ENCODE data around the gene FHL1. TPM values are rescaled to one million over a fixed set of nuclear protein-coding genes. Genes with fewer than 3 reads are reported as not detected.

FHL1 gene
- total and polyA plus RNA-seq, 9 donors: 62.0 to 508 (median 98.5) TPM

DNA sequence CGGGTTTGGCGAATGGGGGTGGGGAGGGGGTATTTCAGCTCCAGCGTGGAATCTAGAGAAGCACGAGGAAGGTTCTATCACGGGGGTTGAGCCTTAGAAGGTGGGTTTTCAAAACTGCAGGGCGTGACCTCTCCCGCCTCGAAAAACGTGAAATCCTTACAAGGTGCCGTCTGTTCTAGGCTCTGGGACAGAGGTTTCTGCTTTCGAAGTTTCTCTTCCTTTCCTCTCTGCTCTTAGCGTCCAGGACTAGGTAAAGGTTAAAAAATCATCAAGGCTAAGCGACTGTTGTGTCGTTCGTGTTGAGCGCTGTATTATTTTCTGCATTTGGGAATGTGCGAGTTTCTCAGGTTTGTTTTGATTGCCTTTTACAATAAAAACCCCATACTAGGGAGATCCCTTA, 1.1 kb downstream of the FHL1 start:
- no peaks in the 10 kb centered on the region for H3K36me3 ChIP-seq
- TF ChIP-seq POLR2A (IDR thresholded peaks at IDR 0.05) (no peak), EP300 (IDR thresholded peaks at IDR 0.05) (no peak)
- TF ChIP-seq, protein P1, sequence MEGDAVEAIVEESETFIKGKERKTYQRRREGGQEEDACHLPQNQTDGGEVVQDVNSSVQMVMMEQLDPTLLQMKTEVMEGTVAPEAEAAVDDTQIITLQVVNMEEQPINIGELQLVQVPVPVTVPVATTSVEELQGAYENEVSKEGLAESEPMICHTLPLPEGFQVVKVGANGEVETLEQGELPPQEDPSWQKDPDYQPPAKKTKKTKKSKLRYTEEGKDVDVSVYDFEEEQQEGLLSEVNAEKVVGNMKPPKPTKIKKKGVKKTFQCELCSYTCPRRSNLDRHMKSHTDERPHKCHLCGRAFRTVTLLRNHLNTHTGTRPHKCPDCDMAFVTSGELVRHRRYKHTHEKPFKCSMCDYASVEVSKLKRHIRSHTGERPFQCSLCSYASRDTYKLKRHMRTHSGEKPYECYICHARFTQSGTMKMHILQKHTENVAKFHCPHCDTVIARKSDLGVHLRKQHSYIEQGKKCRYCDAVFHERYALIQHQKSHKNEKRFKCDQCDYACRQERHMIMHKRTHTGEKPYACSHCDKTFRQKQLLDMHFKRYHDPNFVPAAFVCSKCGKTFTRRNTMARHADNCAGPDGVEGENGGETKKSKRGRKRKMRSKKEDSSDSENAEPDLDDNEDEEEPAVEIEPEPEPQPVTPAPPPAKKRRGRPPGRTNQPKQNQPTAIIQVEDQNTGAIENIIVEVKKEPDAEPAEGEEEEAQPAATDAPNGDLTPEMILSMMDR (IDR thresholded peaks at IDR 0.05): no peak
- peak overlapping the region; percentile 66 for H3K4me3 ChIP-seq
- no peaks in the 10 kb centered on the region for H3K27me3 ChIP-seq
- intact Hi-C loops (cut with DNase I): no loop called here
- H3K4me1 ChIP-seq (ENCODE audit: insufficient read depth): peaks cover 2% of the 10 kb centered on the region
- no peaks in the 10 kb centered on the region for H3K9me3 ChIP-seq
- WGBS, 3 donors: 25 to 40% (median 36%) methylated on average over 17 of the region's 17 CpGs
- peak overlapping the region in 1 of 2 donors; percentile 27 for H3K27ac ChIP-seq
- no peak for DNase-seq

DNA sequence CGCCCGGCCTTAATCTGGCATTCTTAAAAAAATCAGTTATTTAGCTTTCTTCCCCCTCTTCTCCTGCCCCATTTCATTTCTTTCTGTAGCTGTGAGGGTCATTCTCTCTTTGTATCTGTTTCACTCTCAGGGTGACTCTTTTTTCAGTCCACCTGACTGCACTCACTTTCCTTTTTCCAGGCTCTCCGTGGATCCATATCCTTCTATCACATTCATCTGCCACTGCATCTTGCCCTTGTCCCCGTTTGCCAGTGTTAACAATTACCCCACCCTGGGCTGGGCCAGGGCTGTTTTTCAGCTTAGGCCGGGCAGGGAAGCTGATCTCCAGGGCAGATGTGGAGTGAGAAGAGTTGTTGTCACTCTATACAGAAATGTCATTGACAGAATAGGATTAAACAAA, 7.7 kb downstream of the FHL1 start:
- no peak overlapping the region for H3K4me3 ChIP-seq
- H3K4me1 ChIP-seq (ENCODE audit: insufficient read depth): peaks cover 2% of the 10 kb centered on the region
- TF ChIP-seq EP300 (IDR thresholded peaks at IDR 0.05) (no peak), POLR2A (IDR thresholded peaks at IDR 0.05) (no peak)
- TF ChIP-seq, protein P1 (IDR thresholded peaks at IDR 0.05): no peak
- no peaks in the 10 kb centered on the region for H3K36me3 ChIP-seq
- no peaks in the 10 kb centered on the region for H3K27me3 ChIP-seq
- WGBS, 3 donors: 49 to 72% (median 50%) methylated on average over 5 of the region's 5 CpGs
- DNase-seq: no peak
- no peak overlapping the region for H3K27ac ChIP-seq
- intact Hi-C loops (cut with DNase I): no loop called here
- no peaks in the 10 kb centered on the region for H3K9me3 ChIP-seq

DNA sequence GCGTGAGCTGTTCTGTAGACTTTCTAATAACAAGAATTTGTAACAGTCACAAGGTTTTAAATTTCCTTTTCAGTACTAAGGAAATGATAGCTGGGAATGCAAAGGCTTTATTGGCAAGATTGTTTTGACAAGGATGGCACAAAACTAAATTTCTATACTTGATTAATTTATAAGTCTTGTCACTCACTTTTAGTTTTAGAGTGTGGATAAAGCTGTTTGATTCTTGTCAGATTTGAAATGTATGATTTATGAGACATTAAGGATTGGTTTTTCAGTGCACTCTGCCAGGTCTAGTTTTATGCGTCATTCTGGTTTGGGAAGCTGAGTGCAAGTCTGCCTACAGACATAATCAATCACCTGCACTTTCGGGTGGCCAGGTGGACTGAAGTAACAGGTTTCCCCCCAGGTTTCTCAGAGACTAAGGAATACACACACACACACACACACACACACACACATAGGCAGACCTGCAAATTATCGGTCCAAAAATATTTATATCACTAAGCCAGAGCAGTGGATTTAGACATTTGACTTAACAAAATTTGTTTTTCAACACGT, 9.3 kb downstream of the FHL1 start:
- intact Hi-C loops (cut with DNase I): no loop called here
- H3K27ac ChIP-seq: no peak overlapping the region

DNA sequence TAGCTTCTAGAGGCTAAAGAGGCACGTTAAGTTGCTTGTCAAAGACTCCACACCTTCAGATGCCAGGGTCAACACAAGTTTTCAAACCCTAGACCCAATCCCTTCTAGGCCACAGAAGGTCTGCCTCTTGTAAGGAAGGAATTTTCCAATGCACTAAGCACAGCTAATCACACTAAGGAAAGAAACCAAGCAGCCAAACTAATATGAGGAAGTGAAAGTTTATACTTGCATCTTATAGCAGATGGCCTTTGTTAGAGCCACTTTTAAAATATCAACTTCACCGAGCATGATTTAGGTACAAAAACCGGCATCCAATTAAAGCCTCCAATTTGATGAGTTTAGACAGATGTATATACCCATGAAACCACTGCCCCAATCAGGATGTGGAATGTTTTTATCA, 9.9 kb downstream of the FHL1 start:
- no peak overlapping the region for H3K27ac ChIP-seq
- no peak overlapping the region for H3K4me3 ChIP-seq
- H3K4me1 ChIP-seq (ENCODE audit: insufficient read depth): no peaks in the 10 kb centered on the region
- intact Hi-C loops (cut with DNase I): no loop called here
- H3K27me3 ChIP-seq: no peaks in the 10 kb centered on the region
- DNase-seq: no peak
- WGBS, 3 donors: 52 to 55% (median 54%) methylated on average over 3 of the region's 3 CpGs
- no peaks in the 10 kb centered on the region for H3K36me3 ChIP-seq
- no peaks in the 10 kb centered on the region for H3K9me3 ChIP-seq
- TF ChIP-seq EP300 (IDR thresholded peaks at IDR 0.05) (no peak), POLR2A (IDR thresholded peaks at IDR 0.05) (no peak)
- TF ChIP-seq, protein P1 (IDR thresholded peaks at IDR 0.05): no peak

More for the DNA sequence above, 9.3 kb downstream of the FHL1 start:
- 69 to 80% (median 71%) methylated on average over 5 of the region's 5 CpGs for WGBS, 3 donors
- TF ChIP-seq EP300 (IDR thresholded peaks at IDR 0.05) (no peak), POLR2A (IDR thresholded peaks at IDR 0.05) (no peak)
- TF ChIP-seq, protein P1 (IDR thresholded peaks at IDR 0.05): no peak
- Histone ChIP-seq H3K27me3 (no peaks in the 10 kb centered on the region), H3K36me3 (no peaks in the 10 kb centered on the region), H3K9me3 (no peaks in the 10 kb centered on the region), H3K4me1 (ENCODE audit: insufficient read depth) (no peaks in the 10 kb centered on the region), H3K4me3 (no peak overlapping the region)
- DNase-seq: no peak

All from ovary (tissue), 9 donors.